Measurements from ENCODE around the gene SZT2.

DNA sequence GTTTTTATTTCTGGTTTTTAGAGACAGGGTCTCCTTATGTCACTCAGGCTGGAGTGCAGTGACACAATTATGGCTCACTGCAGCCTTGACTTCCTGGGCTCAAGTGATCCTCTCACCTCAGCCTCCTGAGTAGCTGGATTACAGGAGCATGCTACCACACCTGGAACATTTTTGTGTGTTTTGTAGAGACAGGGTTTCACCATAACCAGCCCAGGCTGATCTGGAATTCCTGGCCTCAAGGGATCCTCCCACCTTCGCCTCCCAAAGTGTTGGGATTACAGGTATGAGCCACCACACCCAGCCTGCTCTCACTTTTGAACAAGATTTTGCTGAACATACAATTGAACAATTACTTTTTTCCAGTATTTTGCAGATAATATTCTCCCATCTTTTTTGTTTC lies 88.0 kb downstream of the SZT2 start:
- TF ChIP-seq CTCF (conservative IDR thresholded peaks at IDR 0.05; ENCODE audit: low read depth, low read length): no peak
- no peak for TF ChIP-seq EZH2 (IDR thresholded peaks at IDR 0.05; ENCODE audit: low read length, unreplicated experiment)
- TF ChIP-seq EZH2phosphoT487 (IDR thresholded peaks at IDR 0.05; ENCODE audit: borderline replicate concordance, low read length): no peak

All from PC-3 (cell line).